OCI-M2 (cell line): ENCODE results near the gene DBF4B.

Experiments used
- DNase-seq: peaks from one replicate; lab custom pipeline; 2025; ENCODE audit not compliant: unreplicated experiment; lab: John Stamatoyannopoulos, UW

Gene DBF4B

DNA sequence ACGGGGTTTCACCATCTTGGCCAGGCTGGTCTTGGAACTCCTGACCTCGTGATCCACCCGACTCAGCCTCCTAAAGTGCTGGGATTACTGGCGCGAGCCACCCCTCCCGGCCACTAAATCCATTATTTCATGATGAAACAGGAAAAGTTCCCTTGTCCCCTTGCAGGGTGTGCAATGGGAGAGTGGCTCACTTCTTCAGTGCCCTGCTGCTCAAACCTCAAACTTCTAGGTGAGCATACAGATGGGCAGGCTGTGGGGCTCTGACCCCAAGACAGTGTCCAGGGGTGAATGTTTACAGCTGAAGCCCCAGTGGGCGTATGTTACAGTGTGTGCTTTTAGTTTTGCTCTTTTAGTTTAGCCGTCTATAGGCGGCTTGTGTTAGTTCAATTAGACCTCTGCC is 87.0 kb downstream of the DBF4B start:
- DNase-seq = no peak

- DNase-seq = no peak
These were observed 87.5 kb downstream of the DBF4B start for GRCh38 chr17:44795928-44796327.

DNA sequence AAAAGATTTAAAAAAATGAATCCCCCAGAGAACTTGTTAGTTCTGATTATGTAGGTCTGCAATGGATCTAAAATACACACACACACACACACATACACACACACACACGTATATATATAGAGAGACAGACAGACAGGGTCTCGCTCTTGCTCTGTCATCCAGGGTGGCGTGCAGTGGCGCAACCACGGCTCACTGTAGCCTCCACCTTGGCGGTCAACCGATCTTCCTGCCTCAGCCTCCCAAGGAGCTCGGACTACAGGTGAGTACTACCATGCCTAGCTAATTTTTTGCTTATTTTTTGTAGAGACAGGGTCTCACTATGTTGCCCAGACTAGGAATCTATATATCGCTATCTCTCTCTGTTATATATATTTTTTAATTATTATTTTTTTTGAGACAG is 88.3 kb downstream of the DBF4B start:
- no peak for DNase-seq

DNA sequence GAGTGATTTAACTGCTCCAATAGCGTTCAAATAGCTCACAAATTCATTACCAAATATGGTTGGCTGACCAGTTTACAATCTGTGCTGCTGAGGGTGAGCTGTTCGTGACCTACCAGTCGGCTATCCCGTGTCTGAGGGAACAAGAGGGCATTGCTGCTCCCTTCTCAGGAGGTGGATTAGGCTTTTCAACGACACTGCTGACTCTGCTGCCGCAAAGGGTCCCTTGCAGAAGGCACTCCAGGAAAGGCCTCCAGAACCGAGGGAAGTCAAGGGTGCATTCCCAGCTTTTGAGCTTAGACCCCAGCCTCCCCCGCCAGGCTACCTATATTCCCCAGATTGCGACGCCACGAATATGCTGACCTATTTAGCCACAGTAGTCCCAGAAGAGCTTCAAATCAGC is 89.3 kb downstream of the DBF4B start:
- no peak for DNase-seq

DNA sequence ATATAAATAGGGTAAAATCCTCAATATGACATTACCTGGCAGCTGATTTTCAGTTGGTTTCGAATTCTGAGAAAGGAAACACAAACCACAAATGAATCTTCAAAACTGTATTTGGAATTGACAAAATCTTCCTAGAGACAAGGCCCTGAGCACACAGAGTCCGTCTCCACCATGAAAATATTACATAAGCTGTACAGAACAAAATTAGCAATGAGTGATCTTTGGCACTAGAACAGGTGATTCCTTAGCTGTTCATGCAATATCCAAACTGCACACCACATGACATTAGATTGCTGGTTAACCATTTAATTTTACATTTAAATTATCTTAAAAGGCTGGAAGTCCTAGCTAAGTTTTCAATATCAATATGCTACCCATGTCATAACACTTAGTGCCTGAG is 89.9 kb downstream of the DBF4B start:
- DNase-seq = no peak
